PC-9 (cell line): ENCODE data around the gene SLC38A8.

ENCODE experiments used
- CTCF ChIP-seq: fragments of 200-600 bp; sonication (generic); conservative IDR thresholded peaks from 2 replicates; pipeline ENCODE4 v1.6.1; 2017; ENCODE audit warnings: mixed run types, antibody characterized with exemption, mild to moderate bottlenecking, moderate library complexity
- EZH2 ChIP-seq: fragments of 200-600 bp; sonication (generic); IDR thresholded peaks from 2 replicates; pipeline ENCODE4 v1.8.0; 2017; ENCODE audit warnings: antibody characterized with exemption, low read depth

GRCh38 chr16:83989300-83989699 lies 53.3 kb downstream of the SLC38A8 start:
- TF ChIP-seq CTCF, result no peak
- no peak for TF ChIP-seq EZH2
